ENCODE data around the gene SPCS2.

DNA sequence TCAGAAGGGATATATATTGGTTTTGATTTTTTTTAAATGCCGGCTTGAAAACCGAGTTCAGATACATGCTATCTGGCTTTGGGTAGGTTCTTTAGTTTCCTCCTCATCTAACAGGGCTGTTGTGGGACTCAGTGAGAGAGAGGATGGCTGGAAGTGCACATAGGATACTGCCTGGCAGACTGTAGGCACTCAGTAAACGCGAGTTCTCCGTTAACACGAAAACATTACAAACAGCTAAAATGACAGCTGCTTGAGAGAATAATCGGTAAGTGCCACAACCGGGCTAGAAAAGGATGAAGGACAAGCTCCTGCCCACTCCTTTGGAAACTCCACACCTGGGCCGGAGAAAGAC lies 544 bp upstream of the SPCS2 start:
- TF ChIP-seq, protein P1, sequence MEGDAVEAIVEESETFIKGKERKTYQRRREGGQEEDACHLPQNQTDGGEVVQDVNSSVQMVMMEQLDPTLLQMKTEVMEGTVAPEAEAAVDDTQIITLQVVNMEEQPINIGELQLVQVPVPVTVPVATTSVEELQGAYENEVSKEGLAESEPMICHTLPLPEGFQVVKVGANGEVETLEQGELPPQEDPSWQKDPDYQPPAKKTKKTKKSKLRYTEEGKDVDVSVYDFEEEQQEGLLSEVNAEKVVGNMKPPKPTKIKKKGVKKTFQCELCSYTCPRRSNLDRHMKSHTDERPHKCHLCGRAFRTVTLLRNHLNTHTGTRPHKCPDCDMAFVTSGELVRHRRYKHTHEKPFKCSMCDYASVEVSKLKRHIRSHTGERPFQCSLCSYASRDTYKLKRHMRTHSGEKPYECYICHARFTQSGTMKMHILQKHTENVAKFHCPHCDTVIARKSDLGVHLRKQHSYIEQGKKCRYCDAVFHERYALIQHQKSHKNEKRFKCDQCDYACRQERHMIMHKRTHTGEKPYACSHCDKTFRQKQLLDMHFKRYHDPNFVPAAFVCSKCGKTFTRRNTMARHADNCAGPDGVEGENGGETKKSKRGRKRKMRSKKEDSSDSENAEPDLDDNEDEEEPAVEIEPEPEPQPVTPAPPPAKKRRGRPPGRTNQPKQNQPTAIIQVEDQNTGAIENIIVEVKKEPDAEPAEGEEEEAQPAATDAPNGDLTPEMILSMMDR (IDR thresholded peaks at IDR 0.05): no peak
- TF ChIP-seq EP300 (IDR thresholded peaks at IDR 0.05): no peak
- TF ChIP-seq POLR2A (IDR thresholded peaks at IDR 0.05): no peak

Measured in tibial nerve (tissue), 4 donors.